SH-SY5Y (cell line): Measurements from ENCODE around the gene SLC24A4.

ENCODE experiments used
- GATA2 ChIP-seq: IDR thresholded peaks from 2 replicates; pipeline ENCODE4 v1.6.1; 2011; ENCODE audit warnings: mild to moderate bottlenecking, low read depth, low read length
- GATA3 ChIP-seq: IDR thresholded peaks from 2 replicates; pipeline ENCODE4 v1.6.1; 2011; ENCODE audit warnings: low read depth, mild to moderate bottlenecking, low read length, moderate library complexity

DNA sequence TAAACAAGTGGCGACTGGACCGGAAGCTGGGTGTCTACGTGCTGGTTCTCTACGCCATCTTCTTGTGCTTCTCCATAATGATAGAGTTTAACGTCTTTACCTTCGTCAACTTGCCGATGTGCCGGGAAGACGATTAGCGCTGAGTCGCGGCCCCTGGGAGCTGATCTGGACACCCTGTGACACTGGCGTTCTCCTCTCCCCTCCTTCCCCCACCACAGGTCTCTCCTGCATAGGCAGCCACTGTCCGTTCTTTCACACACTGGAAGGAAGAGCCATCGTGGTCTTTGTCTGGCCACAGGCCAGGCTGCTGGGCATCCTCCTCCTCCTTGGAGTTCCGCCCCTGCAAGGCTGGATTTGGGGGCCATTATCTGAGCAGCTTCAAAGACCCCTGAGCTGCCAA, 170.5 kb downstream of the SLC24A4 start:
- no peak for TF ChIP-seq GATA2
- no peak for TF ChIP-seq GATA3
